AG10803 (cell line): ENCODE results near the gene C16orf74.

ENCODE experiments used
- DNase-seq: peaks from one replicate; pipeline ENCODE4 v3.0.0; 2010; ENCODE audit warnings: low read depth
- H3K4me3 ChIP-seq: 2 replicates; pipeline ENCODE4 v1.5.1; 2011; ENCODE audit warnings: mild to moderate bottlenecking, low read length, control low read depth
- TF ChIP-seq, protein P1 (sequence below): conservative IDR thresholded peaks from 2 replicates; pipeline ENCODE4 v1.5.1; 2011; ENCODE audit warnings: mild to moderate bottlenecking, low read length, control low read depth, inconsistent platforms

Gene C16orf74

DNA sequence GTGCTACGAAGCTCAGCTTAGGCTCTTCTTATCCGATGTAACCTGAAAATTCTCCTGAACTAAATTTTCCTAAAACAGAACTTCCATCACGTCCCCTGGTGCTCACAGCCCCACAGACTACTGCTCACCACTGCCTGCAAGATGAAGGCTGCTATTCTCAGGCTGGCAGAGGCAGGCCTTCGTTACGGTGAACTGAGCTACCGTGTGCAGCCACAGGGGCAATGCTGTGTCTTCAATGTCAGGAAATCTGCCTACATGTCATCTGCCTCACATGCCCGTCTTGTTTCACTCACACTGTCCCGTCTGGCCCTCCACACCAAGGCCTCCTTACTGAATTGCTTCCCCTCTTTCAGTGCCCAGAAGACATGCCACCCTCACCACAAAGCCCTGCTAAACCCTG lies 32.5 kb upstream of the C16orf74 start:
- H3K4me3 ChIP-seq, result no peak overlapping the region
- DNase-seq, result no peak
- TF ChIP-seq, protein P1, sequence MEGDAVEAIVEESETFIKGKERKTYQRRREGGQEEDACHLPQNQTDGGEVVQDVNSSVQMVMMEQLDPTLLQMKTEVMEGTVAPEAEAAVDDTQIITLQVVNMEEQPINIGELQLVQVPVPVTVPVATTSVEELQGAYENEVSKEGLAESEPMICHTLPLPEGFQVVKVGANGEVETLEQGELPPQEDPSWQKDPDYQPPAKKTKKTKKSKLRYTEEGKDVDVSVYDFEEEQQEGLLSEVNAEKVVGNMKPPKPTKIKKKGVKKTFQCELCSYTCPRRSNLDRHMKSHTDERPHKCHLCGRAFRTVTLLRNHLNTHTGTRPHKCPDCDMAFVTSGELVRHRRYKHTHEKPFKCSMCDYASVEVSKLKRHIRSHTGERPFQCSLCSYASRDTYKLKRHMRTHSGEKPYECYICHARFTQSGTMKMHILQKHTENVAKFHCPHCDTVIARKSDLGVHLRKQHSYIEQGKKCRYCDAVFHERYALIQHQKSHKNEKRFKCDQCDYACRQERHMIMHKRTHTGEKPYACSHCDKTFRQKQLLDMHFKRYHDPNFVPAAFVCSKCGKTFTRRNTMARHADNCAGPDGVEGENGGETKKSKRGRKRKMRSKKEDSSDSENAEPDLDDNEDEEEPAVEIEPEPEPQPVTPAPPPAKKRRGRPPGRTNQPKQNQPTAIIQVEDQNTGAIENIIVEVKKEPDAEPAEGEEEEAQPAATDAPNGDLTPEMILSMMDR, result no peak

DNA sequence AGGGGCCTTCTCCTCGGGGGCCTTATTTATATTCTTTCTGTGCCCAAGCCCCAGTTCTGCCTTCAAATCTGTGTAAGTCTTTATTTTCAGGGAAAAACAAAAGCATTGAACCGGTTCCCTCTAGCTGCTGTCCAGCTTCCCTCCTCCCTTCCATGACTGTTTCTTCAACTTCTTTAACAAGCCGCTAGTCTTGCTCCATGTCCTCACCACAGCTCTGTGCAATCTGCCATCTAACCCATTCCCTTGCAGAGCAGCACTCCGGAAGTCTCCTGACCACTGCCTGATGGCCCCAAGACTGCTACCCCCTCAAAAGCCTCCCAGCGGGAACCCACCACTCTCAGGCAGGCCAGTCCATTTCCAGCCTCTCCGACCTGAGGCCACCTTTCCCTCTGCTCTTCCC lies 31.6 kb upstream of the C16orf74 start:
- TF ChIP-seq, protein P1, result no peak
- no peak overlapping the region for H3K4me3 ChIP-seq
- peak; percentile 65 for DNase-seq

DNA sequence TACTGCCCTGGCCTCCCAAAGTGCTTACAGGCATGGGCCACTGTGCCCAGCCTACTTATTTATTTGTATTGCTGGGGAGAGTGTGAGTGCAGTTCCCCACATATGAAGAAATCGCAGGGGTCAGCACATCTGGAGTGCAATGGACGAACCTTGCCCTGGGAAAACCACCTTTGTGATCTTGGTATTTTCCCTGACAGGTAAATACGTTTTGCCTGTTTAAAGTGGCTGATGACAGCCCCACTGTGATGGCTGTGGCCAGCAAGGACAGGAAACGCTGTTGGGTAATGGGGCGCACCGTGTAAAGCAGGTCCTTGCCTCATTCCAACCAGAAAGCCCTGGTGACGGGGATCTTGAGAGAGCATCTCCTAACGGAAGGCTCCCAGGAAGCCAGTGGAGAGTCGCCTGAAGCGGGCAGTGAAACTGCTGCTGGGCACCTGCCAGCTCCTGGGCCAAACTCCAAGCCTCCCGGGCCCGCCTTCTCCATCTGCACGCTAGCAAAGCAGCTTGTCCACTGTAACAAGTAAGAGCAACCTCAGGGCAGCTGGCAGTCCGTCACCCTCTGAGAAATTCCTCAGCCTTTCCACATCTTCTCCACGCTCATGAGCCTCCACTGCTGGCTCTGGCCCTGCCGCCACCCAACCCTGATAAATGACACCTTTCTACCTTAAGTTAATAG lies 30.9 kb upstream of the C16orf74 start:
- peak; percentile 90 for DNase-seq
- TF ChIP-seq, protein P1, result no peak
- no peak overlapping the region for H3K4me3 ChIP-seq

DNA sequence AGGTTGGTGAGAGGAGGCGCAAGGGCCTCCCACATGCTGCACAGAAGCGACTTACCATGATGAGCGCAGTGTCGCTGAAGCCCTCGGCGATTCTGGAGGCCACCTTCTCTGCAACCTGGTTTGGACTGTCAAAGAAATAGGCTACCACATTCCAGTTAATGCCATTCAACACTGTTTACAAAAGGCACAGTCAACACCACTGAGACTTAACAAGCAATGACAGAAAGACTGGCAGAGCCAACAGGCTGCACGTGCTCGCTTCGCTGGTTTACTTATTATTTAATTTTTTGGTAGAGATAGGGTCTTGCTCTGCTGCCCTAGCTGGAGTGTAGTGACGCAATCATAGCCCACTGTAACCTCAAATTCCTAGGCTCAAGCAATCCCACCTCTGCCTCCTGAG lies 30.3 kb upstream of the C16orf74 start:
- TF ChIP-seq, protein P1, result no peak
- no peak for DNase-seq
- no peak overlapping the region for H3K4me3 ChIP-seq

DNA sequence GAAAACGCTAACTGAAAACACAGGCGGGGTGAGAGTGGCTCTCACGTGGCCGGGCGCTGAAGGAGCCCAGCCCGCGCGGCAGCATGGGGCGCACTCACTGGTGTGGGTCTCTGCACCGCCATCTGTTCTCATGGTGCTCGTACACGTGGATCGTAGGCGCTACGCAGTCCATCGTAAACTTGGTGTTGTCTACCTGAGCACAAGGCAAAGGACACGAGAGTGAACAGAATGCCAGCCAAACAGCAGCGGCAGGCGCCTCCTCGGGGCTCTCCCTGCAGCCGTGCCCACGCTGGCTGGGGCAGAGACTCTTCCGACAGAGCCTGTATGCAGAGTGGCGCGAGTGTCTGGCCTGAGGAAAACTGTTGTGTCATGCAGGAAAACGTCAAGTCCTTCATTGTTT lies 29.4 kb upstream of the C16orf74 start:
- no peak for DNase-seq
- H3K4me3 ChIP-seq, result no peak overlapping the region
- TF ChIP-seq, protein P1, result no peak

DNA sequence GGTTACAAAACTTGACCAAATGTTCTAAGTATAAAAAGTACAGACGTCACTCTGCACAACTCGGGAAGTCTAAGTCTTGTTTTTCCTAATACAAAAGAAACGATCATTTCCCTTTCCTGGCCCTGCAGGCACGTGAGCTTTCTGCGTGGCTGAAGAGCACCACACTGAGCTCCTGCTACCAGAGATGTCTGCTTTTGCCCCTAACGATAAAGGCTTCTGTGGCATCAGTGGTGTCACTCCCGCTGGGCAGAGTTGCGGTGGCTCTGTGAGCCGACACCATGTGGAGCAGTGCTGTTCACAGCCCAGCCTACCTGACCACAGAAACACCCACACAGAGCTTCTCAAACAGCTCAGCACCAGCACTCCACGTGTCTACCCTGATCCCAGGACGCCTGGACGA lies 28.0 kb upstream of the C16orf74 start:
- DNase-seq, result no peak
- H3K4me3 ChIP-seq, result no peak overlapping the region
- TF ChIP-seq, protein P1, result no peak

DNA sequence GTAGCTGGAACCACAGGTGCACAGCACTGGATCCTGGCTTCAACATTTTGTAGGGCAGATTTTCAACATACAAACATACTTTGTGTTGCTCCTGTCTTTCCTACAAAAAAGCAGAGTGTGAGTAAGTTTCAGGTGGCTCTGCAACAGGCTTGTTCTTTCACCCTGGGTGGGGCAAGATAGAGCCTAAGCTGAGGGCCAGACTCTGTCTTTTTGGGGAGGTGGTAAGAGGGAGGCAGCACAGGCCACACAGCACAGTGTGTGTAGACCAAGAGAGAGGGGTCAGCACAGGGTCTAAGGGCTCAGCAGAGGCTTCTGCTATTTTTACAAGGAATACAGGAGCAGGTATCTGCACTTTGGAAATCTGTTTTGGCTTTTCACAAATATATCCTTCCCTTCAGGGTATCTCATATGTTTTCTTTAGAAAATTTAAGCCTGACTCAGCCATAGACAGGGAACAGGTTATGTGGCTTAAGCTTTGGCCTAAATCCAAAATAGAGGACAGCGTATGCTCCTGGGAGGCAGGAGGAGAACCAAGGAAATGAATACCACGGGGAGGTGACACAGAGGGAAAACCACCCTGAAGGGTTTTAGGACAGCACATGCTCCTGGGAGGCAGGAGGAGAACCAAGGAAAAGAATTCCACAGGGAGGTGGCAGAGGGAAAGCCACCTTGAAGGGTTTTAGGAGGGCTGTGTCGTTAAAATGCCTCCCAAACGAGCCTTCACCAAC lies 26.9 kb upstream of the C16orf74 start:
- DNase-seq, result peak; percentile 20
- no peak overlapping the region for H3K4me3 ChIP-seq
- TF ChIP-seq, protein P1, result no peak
